Esophagus squamous epithelium (tissue), 5 donors: Measurements from ENCODE around the gene REEP6. TPM values are rescaled to one million over a fixed set of nuclear protein-coding genes. Genes with fewer than 3 reads are reported as not detected.
A peak's percentile ranks its signal among the peaks of the same experiment; 100 is the strongest.
"Not testable (repeated sequence)": the region's sequence is repeated elsewhere in the genome, so short reads cannot be mapped to it uniquely, and the experiment has no call there.

ENCODE experiments used
- DNase-seq: peaks from one replicate; lab custom pipeline; 2025; lab: John Stamatoyannopoulos, UW
- H3K27ac ChIP-seq, 4 donors: fragments of 200-600 bp; sonication (generic); one replicate each; pipeline ENCODE4 v1.5.1; 2016 to 2019; ENCODE audit warnings: mild to moderate bottlenecking in 1 of 4
- H3K27me3 ChIP-seq, 4 donors: fragments of 200-600 bp; sonication (generic); 1 replicate in 3 of 4; 2 replicates in 1 of 4; pipeline versions ENCODE4 v1.5.1 to v1.6.0; 2017 to 2021; ENCODE audit warnings: antibody characterized with exemption in 1 of 4
- H3K36me3 ChIP-seq, 3 donors: fragments of 200-600 bp; sonication (generic); one replicate each; pipeline ENCODE4 v1.5.1; 2016 to 2019
- H3K4me1 ChIP-seq, 3 donors: fragments of 200-600 bp; sonication (generic); one replicate each; pipeline ENCODE4 v1.5.1; 2017 to 2019
- H3K4me3 ChIP-seq, 4 donors: fragments of 200-600 bp; sonication (generic); 1 replicate in 3 of 4; 2 replicates in 1 of 4; pipeline ENCODE4 v1.5.1; 2016 to 2019; ENCODE audit warnings: mild to moderate bottlenecking in 2 of 4, moderate library complexity in 1 of 4
- H3K9me3 ChIP-seq, 3 donors: fragments of 200-600 bp; sonication (generic); one replicate each; pipeline ENCODE4 v1.5.1; 2016 to 2019
- CTCF ChIP-seq, 6 experiments: fragments of 450-650 bp in 4 of 6; fragments of 200-600 bp in 2 of 6; sonication (generic) in 2 of 6; IDR thresholded peaks; one replicate each; pipeline ENCODE4 v1.5.1; 2016 to 2019; ENCODE audit warnings: antibody characterized with exemption in 6 of 6, mild to moderate bottlenecking in 4 of 6, moderate library complexity in 4 of 6
- POLR2A ChIP-seq, 4 donors: fragments of 450-650 bp; IDR thresholded peaks; one replicate each; pipeline ENCODE4 v1.6.1; 2017; ENCODE audit warnings: antibody characterized with exemption in 4 of 4, mild to moderate bottlenecking in 4 of 4, moderate library complexity in 3 of 4
- WGBS, 2 donors: methylation state at CpG; one replicate each; pipeline ENCODE4 v1.1.5; 2018; 5-methylcytosine and 5-hydroxymethylcytosine counted together
- intact Hi-C: fragments of 100-400 bp; cut with DNase I; formaldehyde crosslinking; loops from one replicate; pipeline ENCODE4 v1.15.0; 2022
- total RNA-seq, 4 donors: library from RNA; depleted of rRNA; stranded (reverse); fragments of >200 nt; gene quantifications; one replicate each; pipeline ENCODE4 v1.1.0, GENCODE V29; 2016
- donor health status: DM: yes; HTN: yes; CAD: no.

Gene REEP6
- total RNA-seq, 4 donors from 2014 or later, result 5.7 to 13.8 (median 9.4) TPM

- DNase-seq, result no peak
- H3K36me3 ChIP-seq, result peaks cover 0 to 31% (median 0%) of the 10 kb centered on the region in 3 donors
- peaks cover 21 to 60% (median 23%) of the 10 kb centered on the region in 3 donors for H3K4me1 ChIP-seq
- no peak overlapping the region for H3K4me3 ChIP-seq
- intact Hi-C loops, result no loop called here
- no peaks in the 10 kb centered on the region for H3K9me3 ChIP-seq
- H3K27ac ChIP-seq, result no peak overlapping the region
- H3K27me3 ChIP-seq, result peaks cover 0 to 42% (median 19%) of the 10 kb centered on the region in 4 donors
- no peak for TF ChIP-seq CTCF (IDR thresholded peaks at IDR 0.05)
- TF ChIP-seq POLR2A (IDR thresholded peaks at IDR 0.05), result no peak
- WGBS, 2 donors, result 91% methylated on average over 11 of the region's 31 CpGs; no CpG with 5 or more reads in 1 of the 2 donors
These were observed 15.1 kb upstream of the REEP6 start for GRCh38 chr19:1475751-1476437.

GRCh38 chr19:1477056-1477455 lies 13.9 kb upstream of the REEP6 start:
- H3K9me3 ChIP-seq, H3K4me3 ChIP-seq, intact Hi-C loops, DNase-seq: not testable (repeated sequence)
- peaks cover 10 to 48% (median 15%) of the 10 kb centered on the region in 3 donors for H3K4me1 ChIP-seq
- H3K27me3 ChIP-seq, result peaks cover 0 to 30% (median 9%) of the 10 kb centered on the region in 4 donors
- peaks cover 0 to 31% (median 0%) of the 10 kb centered on the region in 3 donors for H3K36me3 ChIP-seq
- peak overlapping the region in 1 of 4 donors; percentile 4 for H3K27ac ChIP-seq
- 61 to 88% methylated on average over 8 to 9 of the region's 9 CpGs for WGBS, 2 donors

- peaks cover 10 to 37% (median 15%) of the 10 kb centered on the region in 3 donors for H3K4me1 ChIP-seq
- DNase-seq, result peak; percentile 56
- 4 to 8% methylated on average over 5 to 6 of the region's 71 CpGs for WGBS, 2 donors
- TF ChIP-seq POLR2A (IDR thresholded peaks at IDR 0.05), result peak in 3 of 4 donors; percentile 39 to 74 (median 44)
- TF ChIP-seq CTCF (IDR thresholded peaks at IDR 0.05), result peak in 2 of 6 experiments; percentile 3 to 28
- peak within 1 kb of the TSS; percentile 54 to 99 (median 94) for H3K4me3 ChIP-seq
- peak within 1 kb of the TSS; percentile 78 to 92 (median 87) for H3K27ac ChIP-seq
- peaks cover 0 to 31% (median 0%) of the 10 kb centered on the region in 3 donors for H3K36me3 ChIP-seq
- H3K27me3 ChIP-seq, result peaks cover 0 to 9% (median 0%) of the 10 kb centered on the region in 4 donors
- intact Hi-C loops, result no loop called here
- H3K9me3 ChIP-seq, result no peaks in the 10 kb centered on the region
These were observed 11.9 kb upstream of the REEP6 start, which contains the start of gene C19orf25 for GRCh38 chr19:1478934-1479707. Gene C19orf25 (minus strand): TSS chr19:1479215. CDS start chr19:1478903, 312 bp downstream.

- 83 to 86% methylated on average over 8 to 11 of the region's 26 CpGs for WGBS, 2 donors
- intact Hi-C loops, result no loop called here
- Histone ChIP-seq H3K27me3 (no peaks in the 10 kb centered on the region), H3K27ac (no peak overlapping the region), H3K4me1 (peaks cover 10 to 35% (median 15%) of the 10 kb centered on the region in 3 donors), H3K4me3 (no peak overlapping the region), H3K9me3 (no peaks in the 10 kb centered on the region), H3K36me3 (peaks cover 0 to 9% (median 0%) of the 10 kb centered on the region in 3 donors)
- no peak for DNase-seq
- no peak for TF ChIP-seq CTCF (IDR thresholded peaks at IDR 0.05)
- TF ChIP-seq POLR2A (IDR thresholded peaks at IDR 0.05), result no peak
These were observed 9.6 kb upstream of the REEP6 start for GRCh38 chr19:1481224-1481892.

GRCh38 chr19:1481893-1482360 lies 9.1 kb upstream of the REEP6 start:
- DNase-seq, result no peak
- 76 to 84% methylated on average over 7 to 17 of the region's 36 CpGs for WGBS, 2 donors
- H3K36me3 ChIP-seq, result peaks cover 0 to 4% (median 0%) of the 10 kb centered on the region in 3 donors
- no peak overlapping the region for H3K27ac ChIP-seq
- TF ChIP-seq POLR2A (IDR thresholded peaks at IDR 0.05) (no peak), CTCF (IDR thresholded peaks at IDR 0.05) (no peak)
- H3K4me3 ChIP-seq, result no peak overlapping the region
- H3K4me1 ChIP-seq, result peaks cover 10 to 29% (median 15%) of the 10 kb centered on the region in 3 donors
- intact Hi-C loops, result no loop called here
- H3K9me3 ChIP-seq, result no peaks in the 10 kb centered on the region
- no peaks in the 10 kb centered on the region for H3K27me3 ChIP-seq
